NCI-H748 (cell line): Measurements from ENCODE around the gene GNAQ.
"Not testable (repeated sequence)": the region's sequence is repeated elsewhere in the genome, so short reads cannot be mapped to it uniquely, and the experiment has no call there.

Experiments used
- DNase-seq: peaks from one replicate; lab custom pipeline; 2025; ENCODE audit not compliant: unreplicated experiment; lab: John Stamatoyannopoulos, UW

The GNAQ gene

DNA sequence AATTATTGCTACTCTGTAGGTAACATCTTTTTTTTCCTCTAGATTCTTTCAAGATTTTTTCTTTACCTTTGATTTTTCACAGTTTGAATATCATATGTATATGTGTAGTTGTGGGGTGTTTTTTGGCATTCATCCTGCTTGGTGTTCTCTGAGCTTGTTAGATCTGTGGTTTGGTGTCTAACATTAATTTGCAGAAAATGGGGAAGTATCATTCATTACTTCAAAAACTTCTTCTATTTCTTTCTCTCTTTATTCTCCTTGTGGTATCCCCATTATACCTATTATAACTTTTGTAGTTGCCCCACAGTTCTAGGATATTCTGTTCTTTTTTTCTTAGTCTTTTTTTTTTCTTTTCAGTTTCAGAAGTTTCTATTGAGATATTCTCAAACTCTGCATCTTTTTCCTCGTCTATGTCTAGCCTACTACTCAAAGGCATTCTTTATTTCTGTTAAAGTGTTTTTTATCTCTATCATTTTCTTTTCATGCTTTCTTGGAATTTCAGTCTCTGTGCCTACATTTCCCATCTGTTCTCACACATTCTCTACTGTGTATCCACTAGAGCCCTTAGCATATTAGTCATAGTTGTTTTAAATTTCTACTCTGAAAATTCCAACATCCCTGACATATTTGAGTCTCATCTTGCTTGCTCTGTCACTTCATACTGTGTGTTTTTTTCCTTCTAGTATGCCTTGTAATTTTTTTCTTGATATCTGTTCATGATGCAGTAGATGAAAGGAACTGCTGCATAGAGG, 323.4 kb downstream of the GNAQ start:
- no peak for DNase-seq

DNA sequence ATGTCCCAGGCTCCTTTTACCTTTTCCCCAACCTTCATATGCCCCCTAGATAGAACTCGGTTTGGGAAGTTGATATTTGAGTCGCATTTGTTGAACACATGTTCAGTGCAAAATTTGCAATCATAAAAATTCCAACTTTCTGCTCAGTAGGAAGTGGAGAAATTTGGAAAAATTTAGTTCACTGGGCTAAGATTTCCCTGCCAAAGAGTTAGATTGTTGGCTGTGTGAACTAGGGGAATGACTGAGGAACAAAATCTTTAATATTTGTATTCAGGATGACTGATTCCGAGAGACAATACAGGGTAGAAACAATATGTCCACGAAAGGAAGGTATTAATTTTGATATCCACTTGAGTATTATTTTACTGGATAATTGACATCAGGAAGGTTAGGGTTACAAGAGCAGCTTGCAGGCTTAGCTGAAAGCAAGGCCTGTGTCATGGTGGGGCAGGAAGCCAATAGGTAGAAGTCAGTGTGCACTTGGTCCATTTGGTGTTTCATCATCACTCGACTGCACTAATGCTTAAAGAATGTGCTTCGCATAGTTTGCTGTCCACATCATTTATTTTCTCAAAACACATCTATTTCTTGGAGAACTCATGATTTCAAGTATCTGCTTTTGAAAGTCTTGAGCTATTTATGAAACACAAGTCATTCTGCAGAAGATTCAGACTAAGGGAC, 324.1 kb downstream of the GNAQ start:
- no peak for DNase-seq

- DNase-seq = no peak
Measured at GRCh38 chr9:77705636-77706035, 326.0 kb downstream of the GNAQ start.

DNA sequence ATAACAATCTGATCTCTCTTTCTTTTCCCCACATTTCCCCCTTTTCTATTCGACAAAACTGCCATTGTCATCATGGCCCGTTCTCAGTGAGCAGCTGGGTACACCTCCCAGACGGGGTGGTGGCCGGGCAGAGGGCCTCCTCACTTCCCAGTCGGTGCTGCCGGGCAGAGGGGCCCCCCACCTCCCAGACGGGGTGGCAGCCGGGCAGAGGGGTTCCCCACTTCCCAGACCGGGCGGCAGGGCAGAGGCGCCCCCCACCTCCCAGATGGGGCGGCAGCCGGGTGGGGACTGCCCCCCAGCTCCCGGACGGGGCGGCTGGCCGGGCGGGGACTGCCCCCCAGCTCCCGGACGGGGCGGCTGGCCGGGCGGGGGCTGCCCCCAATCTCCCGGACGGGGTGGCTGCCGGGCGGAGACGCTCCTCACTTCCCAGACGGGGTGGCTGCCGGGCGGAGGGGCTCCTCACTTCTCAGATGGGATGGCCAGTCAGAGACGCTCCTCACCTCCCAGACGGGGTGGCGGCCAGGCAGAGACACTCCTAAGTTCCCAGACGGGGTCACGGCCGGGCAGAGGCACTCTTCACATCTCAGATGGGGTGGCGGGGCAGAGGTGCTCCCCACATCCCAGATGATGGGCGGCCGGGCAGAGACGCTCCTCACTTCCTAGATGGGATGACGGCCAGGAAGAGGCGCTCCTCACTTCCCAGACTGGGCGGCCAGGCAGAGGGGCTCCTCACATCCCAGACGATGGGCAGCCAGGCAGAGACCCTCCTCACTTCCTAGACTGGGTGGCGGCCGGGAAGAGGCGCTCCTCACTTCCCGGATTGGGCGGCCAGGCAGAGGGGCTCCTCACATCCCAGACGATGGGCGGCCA, 328.9 kb downstream of the GNAQ start:
- DNase-seq = not testable (repeated sequence)

DNA sequence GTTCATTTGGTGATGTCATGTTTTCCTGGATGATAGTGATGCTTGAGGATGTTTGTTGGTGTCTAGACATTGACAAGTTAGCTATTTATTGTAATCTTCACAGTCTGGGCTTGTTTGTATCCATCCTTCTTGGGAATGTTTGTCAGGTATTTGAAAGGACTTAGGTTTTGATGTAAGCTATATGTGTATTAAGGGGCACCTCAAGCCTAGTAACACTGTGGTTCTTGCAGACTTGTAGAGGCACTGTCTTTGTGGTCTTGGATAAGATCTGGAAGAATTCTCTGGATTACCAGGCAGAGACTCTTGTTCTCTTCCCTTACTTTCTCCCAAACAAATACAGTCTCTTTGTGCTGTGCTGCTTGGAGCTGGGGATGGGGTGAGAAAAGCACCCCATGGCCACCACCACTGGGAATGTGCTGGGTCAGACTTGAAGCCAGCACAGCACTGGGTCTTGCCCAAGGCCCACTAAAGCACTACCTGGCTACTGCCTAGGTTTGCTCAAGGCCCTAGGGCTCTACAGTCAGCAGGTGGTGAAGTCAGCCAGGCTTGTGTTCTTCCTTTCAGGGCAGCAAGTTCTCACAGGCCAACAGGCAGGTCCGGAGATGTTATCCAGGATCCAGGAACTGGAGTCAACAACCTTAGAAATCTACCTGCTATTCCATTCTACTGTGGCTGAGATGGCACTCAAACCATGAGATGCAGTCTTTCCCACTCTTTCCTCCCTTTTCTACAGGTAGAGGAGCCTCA, 334.2 kb downstream of the GNAQ start:
- no peak for DNase-seq

DNA sequence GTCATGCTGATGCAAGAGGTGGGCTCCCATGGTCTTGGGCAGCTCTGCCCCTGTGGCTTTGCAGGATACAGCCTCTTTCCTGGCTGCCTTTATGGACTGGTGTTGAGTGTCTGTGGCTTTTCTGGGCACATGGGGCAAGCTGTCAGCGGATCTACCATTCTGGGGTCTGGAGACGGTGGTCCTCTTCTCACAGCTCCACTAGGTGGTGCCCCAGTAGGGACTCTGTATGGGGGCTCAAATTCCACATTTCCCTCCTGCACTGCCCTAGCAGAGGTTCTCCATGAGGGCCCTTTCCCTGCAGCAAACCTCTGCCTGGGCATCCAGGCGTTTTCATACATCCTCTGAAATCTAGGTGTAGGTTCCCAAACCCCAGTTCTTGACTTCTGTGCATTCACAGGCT, 340.9 kb downstream of the GNAQ start:
- not testable (repeated sequence) for DNase-seq

DNA sequence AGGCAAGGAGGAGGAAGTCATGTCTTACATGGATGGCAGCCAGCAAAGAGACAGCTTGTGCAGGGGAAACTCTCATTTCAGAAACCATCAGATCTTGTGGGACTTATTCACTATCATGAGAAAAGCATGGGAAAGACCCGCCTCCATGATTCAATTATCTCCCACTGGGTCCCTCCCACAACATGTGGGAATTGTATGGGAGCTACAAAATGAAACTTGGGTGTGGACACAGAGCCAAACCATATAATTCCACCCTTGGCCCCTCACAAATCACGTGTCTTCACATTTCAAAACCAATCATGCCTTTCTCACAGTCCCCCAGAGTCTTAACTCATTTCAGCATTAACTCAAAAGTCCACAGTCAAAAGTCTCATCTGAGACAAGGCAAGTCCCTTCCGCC, 341.5 kb downstream of the GNAQ start:
- DNase-seq = not testable (repeated sequence)

- peak; percentile 34 for DNase-seq
Measured at GRCh38 chr9:77687737-77688136, 343.9 kb downstream of the GNAQ start.

DNA sequence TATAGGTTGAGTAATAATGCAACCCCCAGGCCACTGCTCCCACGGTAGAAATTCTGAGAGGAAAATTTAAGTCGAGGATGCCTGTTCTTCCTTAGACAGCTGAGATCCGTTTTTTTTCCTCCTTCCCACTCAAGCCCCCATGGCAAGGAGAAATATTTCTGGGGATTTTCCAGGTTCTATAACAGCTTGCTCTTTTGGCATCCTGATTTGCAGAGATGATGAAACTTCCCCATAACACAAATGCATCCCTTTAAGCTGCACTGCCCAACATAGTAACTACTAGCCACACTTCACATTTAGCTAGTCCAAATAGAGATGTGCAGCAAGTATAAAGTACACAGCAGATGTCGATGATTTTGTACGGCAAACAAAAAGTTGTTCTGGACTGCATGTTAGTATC, 351.0 kb downstream of the GNAQ start:
- DNase-seq = no peak

DNA sequence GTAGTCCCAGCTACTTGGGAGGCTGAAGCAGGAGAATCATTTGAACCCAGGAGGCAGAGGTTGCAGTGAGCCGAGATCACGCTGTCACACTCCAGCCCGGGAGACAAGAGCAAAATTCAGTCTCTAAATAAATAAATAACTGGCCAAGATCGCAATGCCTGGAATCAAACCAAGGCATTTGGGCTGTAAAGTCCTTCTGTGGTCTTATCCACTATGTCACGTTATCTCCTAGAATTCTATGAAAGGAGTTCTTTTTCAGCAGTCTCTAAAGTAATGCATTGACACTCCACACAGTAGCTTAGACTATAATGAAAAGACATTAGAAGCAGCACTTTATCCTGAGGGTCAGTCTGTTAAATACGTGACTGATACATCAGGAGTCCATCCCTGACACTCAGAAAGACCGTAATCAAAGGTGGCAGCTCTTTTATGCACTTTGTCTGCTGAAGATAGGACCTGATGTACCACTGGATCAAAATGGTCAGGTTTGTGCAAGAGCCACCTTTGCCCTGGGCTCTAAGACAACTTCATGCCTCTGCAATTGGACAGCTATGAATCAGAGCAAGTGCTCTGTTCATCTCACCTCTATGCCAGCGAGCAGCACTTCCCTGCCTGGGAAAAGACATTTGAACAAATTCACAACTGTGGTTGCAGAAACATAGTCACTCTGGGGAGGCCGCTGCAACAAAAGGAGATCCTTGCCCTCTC, 351.8 kb downstream of the GNAQ start:
- no peak for DNase-seq

- no peak for DNase-seq
Measured at GRCh38 chr9:77679088-77679487, 352.5 kb downstream of the GNAQ start.

- no peak for DNase-seq
Measured at GRCh38 chr9:77677957-77678535, 353.6 kb downstream of the GNAQ start.

DNA sequence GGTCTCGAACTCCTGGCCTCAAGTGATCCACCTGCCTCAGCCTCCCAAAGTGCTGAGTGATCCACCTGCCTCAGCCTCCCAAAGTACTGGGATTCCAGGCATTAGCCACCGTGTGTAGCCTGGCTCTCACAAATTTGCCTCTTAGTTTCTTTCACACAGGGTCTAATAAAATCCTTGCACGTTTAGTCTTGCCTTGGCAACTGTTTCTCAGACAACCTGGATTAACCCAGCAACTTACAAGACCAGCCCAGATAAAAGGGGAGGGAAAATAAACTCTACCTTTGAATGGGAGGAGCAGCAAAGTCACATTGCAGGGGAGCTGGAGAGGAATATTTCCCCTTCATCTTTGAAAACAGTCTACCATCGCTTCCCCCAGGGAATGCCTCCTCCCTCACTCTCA, 354.2 kb downstream of the GNAQ start:
- no peak for DNase-seq

GRCh38 chr9:77673941-77674791, 357.4 kb downstream of the GNAQ start:
- DNase-seq = no peak

DNA sequence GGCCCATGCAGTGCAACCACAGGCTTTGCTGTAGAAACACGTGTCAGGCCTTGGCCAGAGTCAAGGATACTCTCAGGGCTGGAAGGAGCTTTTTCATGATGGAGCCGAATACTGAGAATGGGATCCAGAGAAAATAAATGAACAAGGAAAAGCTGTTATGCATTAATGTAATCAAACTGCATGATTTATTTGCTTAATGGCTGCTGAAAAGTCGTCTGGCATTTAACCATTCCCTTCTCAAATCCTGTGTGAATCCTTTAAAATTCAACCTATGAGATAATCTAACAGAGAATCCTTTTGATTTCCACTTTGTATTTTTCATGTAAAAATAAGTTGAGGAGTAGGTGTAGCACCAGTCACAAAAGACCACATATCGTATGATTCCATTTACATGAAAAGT, 359.4 kb downstream of the GNAQ start:
- DNase-seq = no peak

GRCh38 chr9:77667151-77667550, 364.5 kb downstream of the GNAQ start:
- peak; percentile 25 for DNase-seq
